ENCODE data around the gene SLC38A2.

Gene SLC38A2

GRCh38 chr12:46377678-46378077 lies 5.1 kb upstream of the SLC38A2 start:
- no peak for TF ChIP-seq CTCF (IDR thresholded peaks at IDR 0.05; ENCODE audit: low read depth, low read length, missing control alignments)
- H3K4me3 ChIP-seq (ENCODE audit: low read depth, low read length): no peak overlapping the region
- DNase-seq (ENCODE audit: low read depth): no peak

GRCh38 chr12:46376579-46376978 lies 4.0 kb upstream of the SLC38A2 start:
- no peak for DNase-seq (ENCODE audit: low read depth)
- H3K4me3 ChIP-seq (ENCODE audit: low read depth, low read length): no peak overlapping the region
- no peak for TF ChIP-seq CTCF (IDR thresholded peaks at IDR 0.05; ENCODE audit: low read depth, low read length, missing control alignments)

GRCh38 chr12:46374711-46375110 lies 2.1 kb upstream of the SLC38A2 start:
- no peak overlapping the region for H3K4me3 ChIP-seq (ENCODE audit: low read depth, low read length)
- no peak for DNase-seq (ENCODE audit: low read depth)
- no peak for TF ChIP-seq CTCF (IDR thresholded peaks at IDR 0.05; ENCODE audit: low read depth, low read length, missing control alignments)

GRCh38 chr12:46374310-46374709 lies 1.7 kb upstream of the SLC38A2 start:
- no peak for TF ChIP-seq CTCF (IDR thresholded peaks at IDR 0.05; ENCODE audit: low read depth, low read length, missing control alignments)
- DNase-seq (ENCODE audit: low read depth): no peak
- H3K4me3 ChIP-seq (ENCODE audit: low read depth, low read length): no peak overlapping the region

- no peak for DNase-seq (ENCODE audit: low read depth)
- H3K4me3 ChIP-seq (ENCODE audit: low read depth, low read length): peak overlapping the region; percentile 68
Measured at GRCh38 chr12:46373301-46374296, 1.0 kb upstream of the SLC38A2 start.

GRCh38 chr12:46371718-46372543 lies 642 bp downstream of the SLC38A2 start:
- TF ChIP-seq CTCF (IDR thresholded peaks at IDR 0.05; ENCODE audit: low read depth, low read length, missing control alignments): no peak
- peak overlapping the region; percentile 93 for H3K4me3 ChIP-seq (ENCODE audit: low read depth, low read length)
- DNase-seq (ENCODE audit: low read depth): no peak

More at GRCh38 chr12:46373301-46374296, 1.0 kb upstream of the SLC38A2 start:
- no peak for TF ChIP-seq CTCF (IDR thresholded peaks at IDR 0.05; ENCODE audit: low read depth, low read length, missing control alignments)

Measured in GM12864 (cell line).